Activated CD8-positive, alpha-beta memory T cell treated with anti-CD3 and anti-CD28 coated beads for 1 hour (primary cell): ENCODE data around the gene OXCT2.
"Not testable (repeated sequence)": the region's sequence is repeated elsewhere in the genome, so short reads cannot be mapped to it uniquely, and the experiment has no call there.

ENCODE experiments used
- DNase-seq, 2 donors: peaks; one replicate each; pipeline ENCODE4 v3.0.0-alpha.2; 2020; ENCODE audit warnings: low read depth in 1 of 2; ENCODE audit errors: extremely low read depth in 1 of 2

The OXCT2 gene

DNA sequence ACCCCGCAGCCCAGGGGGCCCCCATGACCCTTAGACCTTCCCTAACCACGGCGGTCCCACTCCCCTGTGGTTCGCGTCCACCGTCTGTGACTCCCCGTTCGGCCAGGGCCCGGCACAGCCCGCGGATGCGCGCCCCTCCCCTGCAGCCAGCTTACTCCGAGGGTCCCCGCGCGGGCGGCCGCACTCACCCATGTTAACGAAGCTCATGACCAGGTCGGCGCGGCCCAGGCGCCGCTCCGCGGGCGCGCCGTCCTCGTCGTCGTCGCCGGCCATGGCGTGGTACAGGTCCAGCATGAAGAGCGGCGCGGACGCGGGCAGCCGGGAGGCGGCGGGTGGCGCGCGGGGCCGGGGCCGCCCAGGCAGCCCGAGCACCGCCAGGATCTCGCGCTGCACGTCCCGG, 16.8 kb upstream of the OXCT2 start:
- not testable (repeated sequence) for DNase-seq

- DNase-seq, result no peak
Observed at GRCh38 chr1:39787468-39787867, 16.3 kb upstream of the OXCT2 start.

DNA sequence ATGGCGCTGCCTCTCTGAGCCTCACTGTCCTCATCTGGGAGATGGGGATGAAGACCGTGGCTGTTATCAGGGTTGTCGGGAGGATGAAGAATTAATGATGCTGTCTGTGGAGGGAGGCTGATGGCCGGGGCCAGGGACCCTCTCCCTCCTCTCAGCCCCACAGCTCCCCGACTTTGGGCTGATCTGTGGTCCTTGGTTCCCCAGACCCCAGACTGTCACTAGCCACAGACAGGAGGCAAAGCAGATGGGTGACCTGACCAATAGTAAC, 15.9 kb upstream of the OXCT2 start:
- not testable (repeated sequence) for DNase-seq

DNA sequence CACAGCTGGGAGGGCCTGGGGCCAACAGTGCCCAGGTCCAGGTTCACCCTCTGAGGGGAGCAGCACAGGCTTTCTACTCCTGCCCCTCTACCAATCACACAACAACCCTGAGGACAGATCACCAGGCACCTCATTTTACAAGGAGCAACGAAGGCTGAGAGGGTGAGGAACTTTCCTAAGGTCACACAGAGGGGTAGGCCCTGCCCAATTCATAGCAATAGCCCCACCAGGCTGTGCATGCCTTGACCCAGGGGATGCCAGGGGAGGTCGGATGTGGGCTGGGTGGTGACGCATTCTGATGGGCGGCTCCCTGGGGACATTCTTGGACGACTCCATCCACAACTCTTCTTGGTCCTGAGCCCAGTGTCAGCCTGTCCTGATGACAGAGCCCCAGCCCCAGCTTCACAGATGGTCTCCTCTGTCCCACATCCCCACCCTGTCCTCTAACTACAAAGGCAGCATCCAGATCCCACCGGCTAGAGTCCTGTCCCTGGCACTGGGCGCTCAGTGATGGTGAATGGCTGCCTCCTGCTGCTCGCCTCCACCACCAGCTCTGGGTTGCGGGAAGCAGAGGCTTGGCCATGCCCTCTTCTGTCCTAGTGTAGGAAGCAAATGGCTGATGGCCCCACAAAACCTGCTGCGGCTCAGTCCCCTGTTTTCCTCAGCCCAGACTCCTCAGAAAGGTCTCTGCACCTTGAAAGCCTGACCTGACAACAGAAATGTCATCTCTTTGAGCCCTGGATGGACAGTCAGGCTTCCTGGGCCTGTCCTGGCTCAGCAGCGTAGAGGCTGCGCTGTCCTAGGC, 15.4 kb upstream of the OXCT2 start:
- DNase-seq, result not testable (repeated sequence)

- not testable (repeated sequence) for DNase-seq
Observed at GRCh38 chr1:39782685-39783084, 11.5 kb upstream of the OXCT2 start.

- DNase-seq, result no peak
Observed at GRCh38 chr1:39782103-39782502, 11.0 kb upstream of the OXCT2 start.

DNA sequence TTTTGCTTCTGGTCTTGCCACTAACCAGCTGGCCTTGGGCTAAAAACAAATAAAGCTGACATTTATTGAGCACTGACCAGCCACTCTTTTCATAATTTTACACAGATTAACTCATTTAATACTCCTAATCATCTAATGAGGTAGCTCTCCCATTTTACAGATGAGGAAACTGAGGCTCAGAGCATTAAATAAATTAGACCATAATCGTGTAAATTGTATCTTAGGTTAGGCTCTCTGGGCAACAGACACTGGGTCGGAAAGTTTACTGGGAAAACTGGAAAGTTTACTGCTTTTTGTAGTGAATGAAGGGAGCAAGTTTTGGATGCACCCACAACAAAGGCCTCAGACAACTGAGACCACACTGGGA, 10.2 kb upstream of the OXCT2 start:
- DNase-seq, result no peak

DNA sequence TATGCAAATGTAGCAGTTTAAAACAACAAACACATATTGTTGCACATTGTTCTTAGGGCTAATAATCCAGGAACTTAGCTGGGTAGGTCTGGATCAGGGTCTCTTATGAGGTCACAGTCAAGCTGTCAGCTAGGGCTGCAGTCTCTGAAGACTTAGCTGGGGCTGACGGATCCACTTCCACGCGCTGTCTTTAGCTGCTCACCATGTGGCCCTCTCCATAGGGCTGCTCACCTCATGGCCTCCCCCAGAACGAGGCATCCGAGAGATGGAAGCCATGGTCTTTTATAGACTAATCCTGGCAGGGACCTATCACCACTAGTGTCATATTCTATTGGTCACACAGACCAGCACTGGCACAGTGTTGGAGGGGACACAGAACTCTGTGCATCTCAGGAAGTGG, 8.7 kb upstream of the OXCT2 start:
- DNase-seq, result no peak

- no peak for DNase-seq
Observed at GRCh38 chr1:39779137-39779536, 8.0 kb upstream of the OXCT2 start.

DNA sequence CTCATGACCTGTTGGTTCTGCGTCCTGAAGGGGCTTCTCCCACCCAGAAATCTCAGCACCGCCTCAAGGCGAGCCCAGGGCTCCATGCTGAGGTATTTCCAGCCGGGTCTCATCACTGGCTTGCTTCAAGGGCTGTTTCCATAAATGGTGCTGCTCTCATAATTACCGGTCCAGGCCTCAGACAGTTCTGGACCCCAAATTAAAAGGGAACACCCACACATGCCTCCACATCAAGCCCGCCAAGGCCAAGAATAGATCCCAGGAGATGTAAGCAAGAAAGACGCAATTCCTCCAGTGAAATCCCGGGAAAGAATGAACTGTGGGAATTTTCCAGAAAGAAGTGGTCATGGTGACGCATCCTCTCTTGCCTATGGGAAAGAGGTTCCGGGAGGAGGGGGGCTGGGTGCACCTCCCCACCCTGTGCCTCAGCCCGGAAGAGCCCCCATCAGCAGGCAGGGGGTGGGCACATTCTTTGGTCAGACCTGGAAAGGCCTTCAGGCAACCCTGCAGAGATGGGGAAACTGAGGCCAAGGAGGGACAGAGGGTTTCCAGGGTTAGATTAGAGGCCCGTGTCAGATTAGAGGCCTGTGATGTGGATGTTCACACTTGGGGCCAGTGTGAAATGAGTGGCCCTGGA, 7.4 kb upstream of the OXCT2 start:
- not testable (repeated sequence) for DNase-seq

GRCh38 chr1:39777896-39778295, 6.7 kb upstream of the OXCT2 start:
- not testable (repeated sequence) for DNase-seq

- no peak for DNase-seq
Observed at GRCh38 chr1:39777306-39777705, 6.2 kb upstream of the OXCT2 start.

GRCh38 chr1:39776886-39777285, 5.7 kb upstream of the OXCT2 start:
- no peak for DNase-seq

GRCh38 chr1:39776400-39776713, 5.2 kb upstream of the OXCT2 start:
- DNase-seq, result no peak

DNA sequence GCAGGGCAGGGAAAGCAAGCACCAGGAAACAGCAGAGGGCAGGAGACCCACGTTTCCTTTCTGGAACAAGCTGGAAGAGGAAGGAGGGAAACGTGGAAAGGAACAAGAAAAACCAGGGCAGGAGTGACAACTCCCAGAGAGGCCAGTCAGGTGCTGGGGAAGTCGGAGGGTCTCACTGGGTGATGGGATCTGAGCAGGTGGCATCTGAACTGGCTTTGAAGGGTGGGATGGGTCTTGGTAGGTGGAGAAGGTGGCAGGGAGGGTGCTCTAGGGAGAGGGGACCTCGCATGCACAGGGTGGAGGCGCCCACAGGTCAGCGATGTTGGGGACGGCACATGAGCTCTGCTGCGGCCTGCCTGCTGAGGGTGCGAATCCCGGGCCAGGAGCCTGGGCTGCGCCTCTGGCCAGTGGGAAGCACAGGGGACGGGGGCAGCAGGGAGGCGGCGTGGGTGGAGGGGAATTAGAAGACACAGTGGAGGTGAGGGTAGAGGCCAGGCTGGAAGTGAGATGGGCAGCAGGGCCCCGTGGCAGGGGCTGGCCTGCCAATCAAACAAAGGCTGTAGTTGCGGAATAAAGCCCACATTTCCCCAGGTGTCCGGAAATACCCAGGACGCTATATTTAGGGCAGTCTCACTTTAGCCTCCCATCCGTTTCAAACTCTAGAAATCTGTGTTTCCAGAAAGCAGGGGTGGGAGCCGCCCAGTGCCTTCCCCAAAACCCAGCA, 4.7 kb upstream of the OXCT2 start:
- DNase-seq, result not testable (repeated sequence)

- DNase-seq, result not testable (repeated sequence)
Observed at GRCh38 chr1:39775141-39775540, 4.0 kb upstream of the OXCT2 start.

- DNase-seq, result not testable (repeated sequence)
Observed at GRCh38 chr1:39773369-39773979, 2.3 kb upstream of the OXCT2 start.

GRCh38 chr1:39770100-39771021, 787 bp downstream of the OXCT2 start:
- DNase-seq, result not testable (repeated sequence)

DNA sequence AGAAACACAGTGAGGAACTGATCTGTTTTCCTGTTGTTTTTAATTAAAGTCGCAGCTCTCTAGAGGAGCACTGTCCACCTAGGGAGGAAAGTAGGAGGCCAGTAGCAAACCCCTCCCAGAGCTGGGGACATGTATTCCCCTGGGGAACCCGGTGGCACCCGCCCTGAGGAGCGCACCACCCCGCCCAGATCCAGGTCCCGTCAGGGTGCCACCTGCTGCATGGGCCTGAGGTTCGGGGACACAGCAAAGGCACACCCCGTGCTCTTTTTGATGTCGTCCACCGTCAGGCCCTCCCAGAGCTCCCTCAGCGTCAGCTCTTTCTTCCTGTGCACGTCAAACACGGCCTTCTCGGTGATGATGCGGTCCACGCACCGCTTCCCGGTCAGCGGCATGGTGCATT, 1.6 kb downstream of the OXCT2 start:
- not testable (repeated sequence) for DNase-seq

DNA sequence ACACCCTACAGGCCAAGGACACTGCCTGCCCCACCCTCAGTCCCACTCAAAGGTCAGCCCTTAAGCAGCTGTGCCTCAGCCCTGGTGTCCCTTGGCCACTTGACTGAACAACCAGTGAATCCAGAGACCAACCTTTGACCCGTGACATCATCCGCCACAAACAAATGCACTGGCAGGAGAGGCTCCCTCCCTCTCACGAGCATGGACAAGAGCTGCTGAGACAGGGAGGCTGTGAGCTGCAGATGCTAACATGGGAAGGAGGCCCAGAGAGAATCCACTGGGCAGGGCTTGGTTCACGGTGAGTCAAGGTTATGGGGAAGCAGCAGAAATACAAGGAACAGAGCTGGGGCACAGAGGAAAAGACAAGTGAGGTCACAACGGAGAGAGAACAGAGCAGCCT, 4.7 kb downstream of the OXCT2 start:
- not testable (repeated sequence) for DNase-seq

GRCh38 chr1:39764512-39764911, 6.6 kb downstream of the OXCT2 start:
- not testable (repeated sequence) for DNase-seq
